ENCODE results near the gene NKRF.

NKRF gene

DNA sequence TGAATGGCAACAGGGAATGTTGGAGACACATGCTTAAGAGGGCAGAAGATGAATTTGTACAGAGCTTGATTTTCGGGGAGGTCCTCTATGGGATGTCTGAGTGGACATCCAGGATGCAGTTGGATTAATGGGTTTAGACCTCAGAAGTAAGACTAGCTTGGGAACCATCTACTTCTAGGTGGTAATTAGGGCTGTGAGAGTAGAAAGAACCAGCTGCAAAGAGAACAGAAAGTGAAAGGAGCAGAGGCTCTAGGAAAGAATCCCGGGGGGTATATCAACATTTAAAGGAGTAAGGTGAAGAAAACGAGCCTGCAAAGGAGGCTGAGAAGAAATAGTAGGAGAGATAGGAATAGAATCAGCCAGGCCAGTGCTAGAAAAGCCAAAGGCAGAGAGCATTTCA is 29.0 kb upstream of the NKRF start:
- no peak for DNase-seq (ENCODE audit: low read depth)
- TF ChIP-seq, protein P1, sequence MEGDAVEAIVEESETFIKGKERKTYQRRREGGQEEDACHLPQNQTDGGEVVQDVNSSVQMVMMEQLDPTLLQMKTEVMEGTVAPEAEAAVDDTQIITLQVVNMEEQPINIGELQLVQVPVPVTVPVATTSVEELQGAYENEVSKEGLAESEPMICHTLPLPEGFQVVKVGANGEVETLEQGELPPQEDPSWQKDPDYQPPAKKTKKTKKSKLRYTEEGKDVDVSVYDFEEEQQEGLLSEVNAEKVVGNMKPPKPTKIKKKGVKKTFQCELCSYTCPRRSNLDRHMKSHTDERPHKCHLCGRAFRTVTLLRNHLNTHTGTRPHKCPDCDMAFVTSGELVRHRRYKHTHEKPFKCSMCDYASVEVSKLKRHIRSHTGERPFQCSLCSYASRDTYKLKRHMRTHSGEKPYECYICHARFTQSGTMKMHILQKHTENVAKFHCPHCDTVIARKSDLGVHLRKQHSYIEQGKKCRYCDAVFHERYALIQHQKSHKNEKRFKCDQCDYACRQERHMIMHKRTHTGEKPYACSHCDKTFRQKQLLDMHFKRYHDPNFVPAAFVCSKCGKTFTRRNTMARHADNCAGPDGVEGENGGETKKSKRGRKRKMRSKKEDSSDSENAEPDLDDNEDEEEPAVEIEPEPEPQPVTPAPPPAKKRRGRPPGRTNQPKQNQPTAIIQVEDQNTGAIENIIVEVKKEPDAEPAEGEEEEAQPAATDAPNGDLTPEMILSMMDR (IDR thresholded peaks at IDR 0.05; ENCODE audit: control insufficient read depth, extremely low read depth, insufficient read depth), result no peak
- no peak overlapping the region for H3K4me3 ChIP-seq (ENCODE audit: low read depth, low read length)

DNA sequence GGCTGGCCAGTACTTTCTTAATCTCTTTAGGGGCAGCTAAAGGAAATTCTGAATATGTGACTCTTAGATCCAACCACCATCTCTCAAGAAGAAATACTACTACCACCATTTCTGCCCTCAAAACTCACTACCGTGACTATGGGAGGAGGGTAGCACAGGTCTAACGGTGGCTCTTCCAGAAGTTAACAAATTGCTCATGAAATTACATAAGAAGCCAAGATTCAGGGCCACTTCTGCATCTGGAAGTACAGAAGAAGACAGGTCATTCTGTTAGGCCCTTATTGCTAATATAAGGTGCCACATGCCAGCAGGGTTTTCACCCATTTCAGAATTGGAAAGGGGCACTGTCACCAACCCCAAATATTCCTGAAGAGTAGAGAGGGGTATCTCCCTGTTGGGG is 19.6 kb upstream of the NKRF start:
- DNase-seq (ENCODE audit: low read depth), result no peak
- TF ChIP-seq, protein P1 (IDR thresholded peaks at IDR 0.05; ENCODE audit: control insufficient read depth, extremely low read depth, insufficient read depth), result no peak
- no peak overlapping the region for H3K4me3 ChIP-seq (ENCODE audit: low read depth, low read length)

DNA sequence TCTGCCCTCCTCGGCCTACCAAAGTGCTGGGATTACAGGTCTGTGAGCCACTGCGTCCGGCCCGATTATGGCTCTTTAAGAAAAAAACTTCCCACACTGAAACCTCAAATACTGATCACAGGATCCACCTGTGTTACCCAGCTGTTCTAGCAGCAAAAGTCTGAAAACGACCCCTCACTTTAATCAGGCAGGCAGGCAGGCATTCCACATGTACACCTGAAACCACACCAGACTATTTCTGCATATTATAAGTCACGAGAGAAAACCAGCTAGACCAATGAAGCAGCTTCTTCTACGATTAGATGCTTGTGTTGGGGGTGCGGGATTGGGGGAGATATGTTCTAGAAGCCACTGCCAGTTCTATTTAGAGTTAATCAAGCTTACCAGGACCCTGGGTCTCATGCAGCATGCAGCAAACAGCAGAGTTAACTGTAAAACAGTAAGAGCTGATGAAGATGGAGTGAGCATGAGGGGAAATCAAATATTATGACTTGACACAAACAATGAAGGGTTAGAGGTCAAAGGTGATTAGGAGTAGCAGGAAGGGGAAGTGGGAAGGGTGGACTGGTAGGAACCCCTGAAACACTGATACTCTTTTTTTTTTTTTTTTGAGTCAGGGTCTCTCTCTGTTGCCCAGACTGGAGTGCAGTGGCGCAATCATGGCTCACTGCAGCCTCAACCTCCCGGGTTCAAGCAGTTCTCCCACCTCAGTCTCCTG is 18.9 kb upstream of the NKRF start:
- no peak overlapping the region for H3K4me3 ChIP-seq (ENCODE audit: low read depth, low read length)
- TF ChIP-seq, protein P1 (IDR thresholded peaks at IDR 0.05; ENCODE audit: control insufficient read depth, extremely low read depth, insufficient read depth), result no peak
- DNase-seq (ENCODE audit: low read depth), result no peak

DNA sequence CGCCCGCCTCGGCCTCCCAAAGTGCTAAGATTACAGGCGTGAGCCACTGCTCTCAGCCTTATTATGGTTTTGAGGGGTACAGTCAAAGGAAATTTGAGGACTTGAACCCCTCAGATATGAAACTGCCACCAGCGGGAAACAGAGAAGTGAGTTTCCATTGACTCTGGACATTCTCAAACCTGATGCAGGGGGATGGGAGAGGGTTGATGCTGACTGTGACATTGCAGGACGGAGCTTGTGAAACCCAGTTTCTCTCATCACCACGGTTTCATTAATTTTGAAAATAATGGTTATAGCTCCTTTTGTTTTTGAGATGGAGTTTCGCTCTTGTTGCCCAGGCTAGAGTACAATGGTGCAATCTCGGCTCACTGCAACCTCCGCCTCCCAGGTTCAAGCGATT is 18.2 kb upstream of the NKRF start:
- no peak for DNase-seq (ENCODE audit: low read depth)
- TF ChIP-seq, protein P1 (IDR thresholded peaks at IDR 0.05; ENCODE audit: control insufficient read depth, extremely low read depth, insufficient read depth), result no peak
- no peak overlapping the region for H3K4me3 ChIP-seq (ENCODE audit: low read depth, low read length)

DNA sequence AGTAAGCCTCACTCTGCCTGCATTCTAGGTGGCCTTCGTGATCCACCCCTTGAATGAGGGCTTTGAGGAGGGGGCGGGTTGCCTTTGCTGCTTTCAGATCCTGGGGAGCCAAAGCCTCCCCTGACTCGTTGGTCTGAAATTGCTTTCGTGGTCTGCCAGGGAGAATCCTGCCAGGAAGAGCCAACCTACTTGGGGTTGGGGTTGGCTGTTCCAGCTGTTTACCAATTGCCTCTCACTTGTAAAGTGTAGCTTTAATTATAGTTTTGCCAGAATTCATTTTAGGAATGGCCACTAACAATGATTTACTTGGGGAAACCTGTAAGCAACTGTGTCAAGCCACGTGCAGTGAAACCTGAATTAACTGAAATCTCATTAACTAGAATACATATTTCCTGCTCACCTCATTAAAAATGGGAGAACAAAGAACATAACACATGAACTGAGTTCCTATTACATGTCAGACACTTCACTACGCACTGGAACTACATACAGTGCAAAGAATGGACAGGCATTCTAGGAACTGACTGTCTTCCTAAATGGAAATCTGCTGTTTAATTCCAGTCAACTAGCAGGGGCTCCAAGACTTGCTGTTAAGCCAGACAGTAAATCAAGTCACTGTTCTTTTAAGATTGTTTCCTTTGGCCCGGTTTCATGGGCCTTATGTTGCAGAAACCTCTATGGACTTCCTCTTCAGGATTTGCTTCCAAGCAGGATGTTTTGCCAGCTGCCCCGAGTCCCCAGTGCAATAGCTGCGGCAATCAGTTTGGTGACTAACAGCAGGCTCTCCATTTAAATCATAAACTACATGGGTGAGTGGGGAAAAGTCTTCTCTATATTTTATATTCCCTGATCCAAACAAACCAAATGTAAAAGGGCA is 16.4 kb upstream of the NKRF start:
- H3K4me3 ChIP-seq (ENCODE audit: low read depth, low read length), result no peak overlapping the region
- peak; percentile 72 for DNase-seq (ENCODE audit: low read depth)
- TF ChIP-seq, protein P1 (IDR thresholded peaks at IDR 0.05; ENCODE audit: control insufficient read depth, extremely low read depth, insufficient read depth), result no peak

DNA sequence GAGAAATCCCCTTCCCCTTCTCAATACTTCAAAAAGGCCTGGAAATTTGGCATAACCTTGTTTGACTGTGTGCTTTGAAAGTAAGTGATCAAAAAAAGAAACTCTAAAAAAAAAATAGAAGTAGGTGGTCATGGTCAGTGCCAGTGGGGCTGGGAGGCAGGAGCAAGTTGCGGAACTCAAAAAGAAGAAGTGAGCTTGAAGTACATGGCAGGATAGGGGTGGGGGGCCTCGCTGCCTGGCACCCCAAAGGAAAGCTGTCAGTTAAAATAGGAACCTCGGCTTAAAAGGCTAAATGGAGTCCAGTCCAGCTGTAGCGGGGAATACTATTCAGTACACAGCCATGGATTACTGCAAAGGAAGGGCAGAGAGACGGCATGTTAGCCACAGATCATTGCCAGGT is 12.2 kb upstream of the NKRF start:
- TF ChIP-seq, protein P1 (IDR thresholded peaks at IDR 0.05; ENCODE audit: control insufficient read depth, extremely low read depth, insufficient read depth), result no peak
- H3K4me3 ChIP-seq (ENCODE audit: low read depth, low read length), result no peak overlapping the region
- DNase-seq (ENCODE audit: low read depth), result no peak

Measured in LNCaP clone FGC (cell line).